GM23248 (cell line): Measurements from ENCODE around the gene EFCC1. TPM values are rescaled to one million over a fixed set of nuclear protein-coding genes. Genes with fewer than 3 reads are reported as not detected.

ENCODE experiments used
- DNase-seq: peaks from one replicate; pipeline ENCODE4 v3.0.0-alpha.2; 2015
- H2AFZ ChIP-seq: fragments of 200-600 bp; sonication (generic); 2 replicates; pipeline ENCODE4 v1.6.1; 2016; ENCODE audit warnings: antibody characterized with exemption
- H3F3A ChIP-seq: fragments of 200-600 bp; sonication (generic); 2 replicates; pipeline ENCODE4 v1.6.1; 2016; ENCODE audit warnings: mild to moderate bottlenecking, antibody characterized with exemption, mixed run types; ENCODE audit not compliant: insufficient read depth
- H3K27ac ChIP-seq: fragments of 200-600 bp; sonication (generic); 2 replicates; pipeline ENCODE4 v1.5.1; 2016; ENCODE audit warnings: mild to moderate bottlenecking
- H3K27me3 ChIP-seq: fragments of 200-600 bp; sonication (generic); replicated peaks from 2 replicates; pipeline ENCODE4 v1.6.1; 2016; ENCODE audit warnings: mild to moderate bottlenecking; ENCODE audit not compliant: insufficient read depth
- H3K36me3 ChIP-seq: fragments of 200-600 bp; sonication (generic); 2 replicates; pipeline ENCODE4 v1.6.1; 2016; ENCODE audit warnings: low read depth, mild to moderate bottlenecking
- H3K4me1 ChIP-seq: fragments of 200-600 bp; sonication (generic); 2 replicates; pipeline ENCODE4 v1.6.1; 2016; ENCODE audit warnings: mild to moderate bottlenecking; ENCODE audit not compliant: insufficient read depth
- H3K4me2 ChIP-seq: fragments of 200-600 bp; sonication (generic); one replicate; pipeline ENCODE4 v1.6.1; 2016; ENCODE audit warnings: mild to moderate bottlenecking; ENCODE audit not compliant: unreplicated experiment
- H3K4me3 ChIP-seq: fragments of 200-600 bp; sonication (generic); 2 replicates; pipeline ENCODE4 v1.5.1; 2016; ENCODE audit warnings: mild to moderate bottlenecking
- H3K79me2 ChIP-seq: fragments of 200-600 bp; sonication (generic); 2 replicates; pipeline ENCODE4 v1.6.1; 2016; ENCODE audit warnings: mild to moderate bottlenecking; ENCODE audit not compliant: insufficient read depth
- H3K9ac ChIP-seq: fragments of 200-600 bp; sonication (generic); 2 replicates; pipeline ENCODE4 v1.6.1; 2016; ENCODE audit warnings: mild to moderate bottlenecking
- H3K9me2 ChIP-seq: fragments of 200-600 bp; sonication (generic); 2 replicates; pipeline ENCODE4 v1.6.1; 2016; ENCODE audit warnings: mixed run types, mild to moderate bottlenecking, moderate library complexity; ENCODE audit not compliant: insufficient read depth
- H3K9me3 ChIP-seq: fragments of 200-600 bp; sonication (generic); one replicate; pipeline ENCODE4 v1.6.1; 2017; ENCODE audit warnings: low read depth
- H4K20me1 ChIP-seq: fragments of 200-600 bp; sonication (generic); 2 replicates; pipeline ENCODE4 v1.6.0; 2016; ENCODE audit not compliant: insufficient read depth
- EZH2 ChIP-seq: fragments of 200-600 bp; sonication (generic); IDR thresholded peaks from 2 replicates; pipeline ENCODE4 v1.6.1; 2018; ENCODE audit warnings: antibody characterized with exemption, mild to moderate bottlenecking; ENCODE audit not compliant: insufficient read depth, poor library complexity, severe bottlenecking
- EZH2phosphoT487 ChIP-seq: fragments of 200-600 bp; sonication (generic); IDR thresholded peaks from 2 replicates; pipeline ENCODE4 v1.6.1; 2018; ENCODE audit warnings: antibody characterized with exemption, moderate library complexity, mild to moderate bottlenecking, low read depth; ENCODE audit not compliant: insufficient read depth
- WGBS, 2 experiments: methylation state at CpG; one replicate each; pipeline ENCODE4 v1.1.6; 2015 to 2017; ENCODE audit warnings: low lambda C conversion rate in 2 of 2, low coverage in 1 of 2; ENCODE audit errors: missing lambda C conversion rate in 2 of 2; 5-methylcytosine and 5-hydroxymethylcytosine counted together
- in situ Hi-C: fragments of 300-500 bp; cut with MboI; formaldehyde crosslinking; loops from 2 replicates; pipeline ENCODE4 v1.15.0; 2020
- polyA plus RNA-seq: library from polyadenylated mRNA; unstranded; fragments of >200 nt; fragmentation: Nextera tagmentation; extraction: Ambion mirVana; gene quantifications from 2 replicates; pipeline ENCODE4 v1.2.1, GENCODE V29; 2016
- total RNA-seq: library from RNA; depleted of rRNA; stranded (reverse); fragments of >200 nt; shearing (Covaris generic); gene quantifications from 2 replicates; pipeline ENCODE4 v1.2.3, GENCODE V29; 2014

Gene EFCC1
- total and polyA plus RNA-seq, 2 experiments from 2014 or later: not detected

DNA sequence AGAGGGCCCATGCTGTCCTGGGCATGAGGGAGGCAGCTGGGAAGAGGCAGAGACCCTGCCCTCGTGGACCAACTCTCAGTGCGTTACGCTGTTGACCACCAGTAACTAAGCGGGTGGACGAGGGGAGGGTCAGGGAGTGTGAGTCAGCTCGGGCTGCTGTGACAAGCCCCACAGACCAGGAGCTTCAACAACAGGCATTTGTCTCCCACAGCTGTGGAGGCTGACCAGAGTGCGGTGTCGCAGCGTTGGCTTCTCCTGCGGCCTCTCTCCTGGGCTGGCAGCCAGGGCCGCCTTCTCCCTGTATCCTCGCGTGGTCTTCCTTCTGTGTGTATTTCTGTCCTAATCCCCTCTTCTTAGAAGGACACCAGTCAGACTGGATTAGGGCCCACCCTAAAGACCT is 13.0 kb downstream of the EFCC1 start:
- H3K9ac ChIP-seq: no peak overlapping the region
- in situ Hi-C loops: no loop called here
- H3K9me2 ChIP-seq: no peaks in the 10 kb centered on the region
- no peaks in the 10 kb centered on the region for H3K9me3 ChIP-seq
- no peaks in the 10 kb centered on the region for H3F3A ChIP-seq
- H2AFZ ChIP-seq: no peak overlapping the region
- TF ChIP-seq EZH2phosphoT487: no peak
- no peak for TF ChIP-seq EZH2
- H3K27me3 ChIP-seq: peaks cover 31% of the 10 kb centered on the region
- H3K27ac ChIP-seq: no peak overlapping the region
- no peak for DNase-seq
- no peaks in the 10 kb centered on the region for H3K36me3 ChIP-seq
- no peak overlapping the region for H3K4me2 ChIP-seq
- no peaks in the 10 kb centered on the region for H3K79me2 ChIP-seq
- no peaks in the 10 kb centered on the region for H4K20me1 ChIP-seq
- 75 to 83% methylated on average over 13 of the region's 13 CpGs for WGBS, 2 experiments
- no peaks in the 10 kb centered on the region for H3K4me1 ChIP-seq
- H3K4me3 ChIP-seq: no peak overlapping the region

DNA sequence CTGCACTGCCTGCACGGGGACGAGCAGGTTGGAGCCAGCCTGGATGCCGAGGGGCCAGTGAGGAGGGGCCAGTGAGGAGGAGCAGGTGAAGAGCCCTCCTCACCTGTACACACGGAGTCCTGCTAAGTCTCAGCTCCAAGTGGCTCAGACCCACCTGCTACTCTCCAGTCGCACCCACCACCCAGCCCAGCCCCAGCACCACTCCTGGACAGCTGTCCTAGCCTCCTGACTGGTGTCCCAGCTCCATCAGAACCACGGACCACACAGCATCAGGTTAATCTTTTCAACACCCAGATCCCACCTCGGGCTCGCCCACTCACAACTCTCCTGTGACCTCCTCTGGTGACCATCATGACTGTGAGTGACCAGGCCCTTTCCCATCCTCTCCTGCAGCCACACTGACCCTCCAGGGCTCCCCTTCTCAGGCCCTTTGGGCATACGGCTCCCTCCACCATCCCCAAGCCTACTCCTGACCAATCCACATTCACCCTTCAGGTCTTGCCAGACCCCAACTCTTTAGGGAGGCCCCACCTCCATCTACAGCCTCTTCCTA is 13.8 kb downstream of the EFCC1 start:
- H4K20me1 ChIP-seq: no peaks in the 10 kb centered on the region
- H3K4me1 ChIP-seq: no peaks in the 10 kb centered on the region
- in situ Hi-C loops: no loop called here
- TF ChIP-seq EZH2phosphoT487 (no peak), EZH2 (no peak)
- H3K9me3 ChIP-seq: no peaks in the 10 kb centered on the region
- peaks cover 27% of the 10 kb centered on the region for H3K27me3 ChIP-seq
- H3F3A ChIP-seq: no peaks in the 10 kb centered on the region
- H2AFZ ChIP-seq: no peak overlapping the region
- no peaks in the 10 kb centered on the region for H3K36me3 ChIP-seq
- H3K27ac ChIP-seq: no peak overlapping the region
- H3K9me2 ChIP-seq: no peaks in the 10 kb centered on the region
- no peaks in the 10 kb centered on the region for H3K79me2 ChIP-seq
- no peak overlapping the region for H3K4me2 ChIP-seq
- H3K9ac ChIP-seq: no peak overlapping the region
- WGBS, 2 experiments: 62 to 71% methylated on average over 8 to 9 of the region's 9 CpGs
- no peak overlapping the region for H3K4me3 ChIP-seq
- no peak for DNase-seq

DNA sequence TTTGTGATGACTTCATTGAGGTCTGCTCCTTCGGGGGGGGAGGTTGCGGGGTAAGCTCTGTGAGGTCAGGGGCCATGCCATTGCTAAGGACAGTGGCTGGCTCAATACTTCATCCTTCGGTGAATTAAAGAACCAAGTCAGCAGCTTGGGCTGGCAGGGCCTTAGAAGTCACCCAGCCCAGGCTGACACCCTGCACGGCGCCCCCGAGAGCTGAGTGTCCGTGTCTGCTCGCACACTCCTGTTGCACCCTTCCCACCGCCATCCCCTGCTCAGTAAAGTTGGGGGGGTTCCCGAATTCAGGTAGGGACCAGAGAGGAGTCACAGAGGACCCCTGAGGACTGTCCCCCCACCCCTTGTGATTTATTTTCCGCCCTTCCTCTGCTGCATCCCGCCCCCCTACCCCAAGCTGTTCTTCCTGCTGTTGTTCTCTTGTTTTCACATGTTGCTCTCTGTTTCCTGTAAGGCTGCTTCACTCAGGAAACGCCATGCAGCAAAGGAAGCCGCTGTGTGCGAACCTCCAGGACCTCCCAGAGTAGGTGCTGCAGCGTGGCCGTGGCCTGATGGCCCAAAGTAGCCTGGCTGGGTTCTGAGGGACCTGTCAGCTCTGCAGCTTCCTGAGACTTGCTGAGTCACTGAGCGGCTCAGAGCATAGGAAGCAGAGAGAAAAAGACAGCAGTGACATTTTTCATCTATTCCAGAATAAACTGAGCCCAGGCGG is 14.4 kb downstream of the EFCC1 start:
- Histone ChIP-seq H3K9me2 (no peaks in the 10 kb centered on the region), H3K9me3 (no peaks in the 10 kb centered on the region), H3K27ac (no peak overlapping the region), H3K27me3 (peaks cover 25% of the 10 kb centered on the region), H4K20me1 (no peaks in the 10 kb centered on the region), H3K9ac (no peak overlapping the region), H3K4me3 (no peak overlapping the region), H3K4me2 (no peak overlapping the region), H2AFZ (no peak overlapping the region), H3K79me2 (no peaks in the 10 kb centered on the region), H3K36me3 (no peaks in the 10 kb centered on the region), H3F3A (no peaks in the 10 kb centered on the region), H3K4me1 (no peaks in the 10 kb centered on the region)
- TF ChIP-seq EZH2: no peak
- no peak for TF ChIP-seq EZH2phosphoT487
- in situ Hi-C loops: no loop called here
- WGBS, 2 experiments: 79% methylated on average over 19 of the region's 19 CpGs
- peak; percentile 30 for DNase-seq

DNA sequence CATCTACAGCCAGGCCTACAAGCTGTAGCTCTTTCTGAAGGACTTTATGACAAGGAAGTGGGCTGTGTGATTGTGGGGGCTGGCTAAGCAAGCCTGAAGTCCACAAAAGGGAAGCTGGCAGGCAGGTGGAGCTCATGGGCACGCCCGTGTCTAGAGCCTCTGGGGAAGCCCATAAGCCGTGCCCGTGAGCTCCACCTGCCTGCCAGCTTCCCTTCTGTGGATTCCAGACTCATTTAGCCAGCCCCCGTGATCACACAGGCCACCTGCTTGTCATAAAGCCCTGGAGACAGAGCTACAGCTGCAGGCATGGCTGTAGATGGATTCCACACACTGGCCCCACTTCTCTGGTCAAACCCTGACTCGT is 15.2 kb downstream of the EFCC1 start:
- Histone ChIP-seq H4K20me1 (no peaks in the 10 kb centered on the region), H3K27me3 (peaks cover 33% of the 10 kb centered on the region), H3K27ac (no peak overlapping the region), H3K4me1 (no peaks in the 10 kb centered on the region), H3K9me2 (no peaks in the 10 kb centered on the region), H3K79me2 (no peaks in the 10 kb centered on the region), H3K36me3 (no peaks in the 10 kb centered on the region), H3K4me2 (no peak overlapping the region), H3K9ac (no peak overlapping the region), H3K9me3 (no peaks in the 10 kb centered on the region), H2AFZ (no peak overlapping the region), H3K4me3 (no peak overlapping the region), H3F3A (no peaks in the 10 kb centered on the region)
- no peak for DNase-seq
- in situ Hi-C loops: no loop called here
- WGBS, 2 experiments: 74 to 81% methylated on average over 6 of the region's 6 CpGs
- TF ChIP-seq EZH2 (no peak), EZH2phosphoT487 (no peak)
